K562 (cell line): ENCODE data around the gene ZBTB20. TPM values are rescaled to one million over a fixed set of nuclear protein-coding genes. Genes with fewer than 3 reads are reported as not detected.
A peak's percentile ranks its signal among the peaks of the same experiment; 100 is the strongest.

Experiments used
- ATAC-seq: fragments of 200-7000 bp; cut with Tn5 transposase; 3 replicates; pipeline ENCODE4 v1.9.1; 2020; ENCODE audit warnings: moderate library complexity
- BruUV-seq: library from RNA; stranded (reverse); fragments of 400-500 nt; replicated peaks from 2 replicates; lab custom pipeline; 2021; lab: Mats Ljungman, UMichigan
- CTCF ChIA-PET: fragments of 300-600 bp; formaldehyde crosslinking; extraction: SDS; loops from one replicate; lab custom pipeline; 2021; ENCODE audit warnings: low intra/inter-chr PET ratio; lab: Yijun Ruan, JAX
- POLR2A ChIA-PET: fragments of 300-600, 350-650 bp; sonication (Branson Sonifier 250); formaldehyde crosslinking; extraction: SDS; loops from one replicate; lab custom pipeline; 2021; ENCODE audit warnings: antibody characterized with exemption, inconsistent platforms; lab: Yijun Ruan, JAX
- DNase-seq, 4 experiments: peaks; one replicate each; pipeline versions ENCODE4 v3.0.0 to v3.0.0-alpha.2; 2011 to 2018; ENCODE audit warnings: low spot score in 3 of 4, mixed read lengths in 3 of 4; ENCODE audit errors: extremely low read depth in 1 of 4
- FAIRE-seq: peaks from 2 replicates; lab custom pipeline; 2011; peaks lifted over from hg19 to GRCh38; lab: Jason Lieb, UNC
- H2AFZ ChIP-seq: 2 replicates; pipeline ENCODE4 v1.6.0; 2011; ENCODE audit warnings: low read depth, low read length, control low read depth, inconsistent platforms
- H3K27ac ChIP-seq: fragments of 200-600 bp; 3 replicates; pipeline ENCODE4 v1.8.0; 2011; ENCODE audit warnings: low read depth, mild to moderate bottlenecking, control low read depth, inconsistent platforms, low read length, moderate library complexity, mixed read lengths; ENCODE audit errors: extremely low read depth
- H3K27me3 ChIP-seq, 2 experiments: fragments of 300-600 bp in 1 of 2; 2 replicates in 1 of 2; 3 replicates in 1 of 2; pipeline versions ENCODE4 v1.6.0 to v1.8.0; 2011; ENCODE audit warnings: inconsistent platforms in 2 of 2, low read length in 2 of 2, mild to moderate bottlenecking in 1 of 2, mixed read lengths in 1 of 2, moderate library complexity in 1 of 2; ENCODE audit not compliant: control insufficient read depth in 2 of 2, insufficient read depth in 2 of 2
- H3K36me3 ChIP-seq: fragments of 300-600 bp; 3 replicates; pipeline ENCODE4 v1.8.0; 2011; ENCODE audit warnings: mild to moderate bottlenecking, low read length, inconsistent platforms; ENCODE audit not compliant: control insufficient read depth, insufficient read depth
- H3K4me1 ChIP-seq, 2 experiments: fragments of 200-600 bp in 1 of 2; replicated peaks in 1 of 2; 2 replicates in 1 of 2; 3 replicates in 1 of 2; pipeline versions ENCODE4 v1.5.1 to v1.8.0; 2011; ENCODE audit warnings: inconsistent platforms in 2 of 2, low read length in 2 of 2, mild to moderate bottlenecking in 1 of 2, mixed read lengths in 1 of 2, moderate library complexity in 1 of 2; ENCODE audit not compliant: control insufficient read depth in 2 of 2, insufficient read depth in 2 of 2
- H3K4me2 ChIP-seq: 2 replicates; pipeline ENCODE4 v1.6.1; 2011; ENCODE audit warnings: low read length, control low read depth, inconsistent platforms, mixed read lengths; ENCODE audit not compliant: insufficient read depth
- H3K4me3 ChIP-seq: fragments of 200-600 bp; sonication (generic), shearing (Covaris generic); 2 replicates; pipeline ENCODE4 v1.5.1; 2016; ENCODE audit warnings: control low read depth, inconsistent platforms
- H3K79me2 ChIP-seq: fragments of 200-600 bp; 3 replicates; pipeline ENCODE4 v1.8.0; 2011; ENCODE audit warnings: low read length, inconsistent platforms; ENCODE audit not compliant: control insufficient read depth, insufficient read depth
- H3K9ac ChIP-seq, 2 experiments: 2 replicates each; pipeline versions ENCODE4 v1.6.0 to v1.6.1; 2011; ENCODE audit warnings: low read depth in 2 of 2, low read length in 2 of 2, control low read depth in 1 of 2, inconsistent platforms in 1 of 2, mild to moderate bottlenecking in 1 of 2, mixed read lengths in 1 of 2; ENCODE audit not compliant: insufficient read depth in 1 of 2
- H3K9me1 ChIP-seq: one replicate; pipeline ENCODE4 v1.6.0; 2011; ENCODE audit warnings: inconsistent platforms, mild to moderate bottlenecking, low read length, moderate library complexity; ENCODE audit not compliant: control insufficient read depth, insufficient read depth
- H3K9me3 ChIP-seq: replicated peaks from 2 replicates; pipeline ENCODE4 v1.5.1; 2011; ENCODE audit warnings: low read depth, low read length, inconsistent platforms; ENCODE audit not compliant: control insufficient read depth, insufficient read depth
- H4K20me1 ChIP-seq: replicated peaks from 2 replicates; pipeline ENCODE4 v1.6.1; 2011; ENCODE audit warnings: low read length, inconsistent platforms, mixed read lengths; ENCODE audit not compliant: control insufficient read depth, insufficient read depth
- BRD9 ChIP-seq: fragments of 450-650 bp; IDR thresholded peaks from 2 replicates; pipeline ENCODE4 v1.6.1; 2018; ENCODE audit warnings: low read depth; ENCODE audit not compliant: partially characterized antibody
- SRF ChIP-seq, 2 experiments: fragments of 250-450, 450-650 bp in 1 of 2; sonication (Bioruptor Pico) in 1 of 2; sonication (generic) in 1 of 2; formaldehyde crosslinking; IDR thresholded peaks; 2 replicates each; pipeline versions ENCODE4 v1.5.0 to v1.5.1; 2020 to 2022; ENCODE audit warnings: mild to moderate bottlenecking in 1 of 2, missing genetic modification reagents in 1 of 2
- WGBS: fragments of 100-300 bp; shearing (Covaris generic); methylation state at CpG from one replicate; pipeline ENCODE4 v1.1.6; 2016; ENCODE audit warnings: low coverage, mixed read lengths; ENCODE audit not compliant: insufficient coverage; ENCODE audit errors: missing lambda C conversion rate; 5-methylcytosine and 5-hydroxymethylcytosine counted together
- in situ Hi-C: fragments of 300-500 bp; cut with MboI; formaldehyde crosslinking; loops from 4 replicates; pipeline ENCODE4 v1.15.0; 2018; ENCODE audit warnings: inconsistent platforms, mixed read lengths
- intact Hi-C: fragments of 100-400 bp; cut with micrococcal nuclease; formaldehyde crosslinking; loops from 2 replicates; pipeline ENCODE4 v1.14.2; 2022
- polyA plus RNA-seq, 8 experiments: library from polyadenylated mRNA; depleted of rRNA in 4 of 8; stranded (reverse) in 5 of 8; unstranded in 3 of 8; fragments of >200 nt; fragmentation: Nextera tagmentation in 2 of 8; fragmentation: Illumina TruSeq in 1 of 8; extraction: Ambion mirVana in 2 of 8; extraction: Trizol in 1 of 8; gene quantifications; 2 replicates each; pipeline versions ENCODE4 v1.2.1 to v1.2.3, GENCODE V29; 2011 to 2014; ENCODE audit warnings: inconsistent platforms in 1 of 8, missing spikeins in 1 of 8
- total RNA-seq, 7 experiments: library from RNA; depleted of rRNA in 6 of 7; stranded (reverse); fragments of >200 nt in 6 of 7; fragmentation: Illumina TruSeq in 2 of 7; extraction: Trizol in 2 of 7; gene quantifications; 2 replicates each; pipeline versions ENCODE4 v1.2.1 to v1.2.3, GENCODE V29; 2011 to 2021; ENCODE audit warnings: low replicate concordance in 1 of 7
- TF ChIP-seq, protein P1 (sequence below): fragments of 450-650 bp; IDR thresholded peaks from 2 replicates; pipeline ENCODE4 v1.6.1; 2018; ENCODE audit warnings: mild to moderate bottlenecking, low read depth; ENCODE audit not compliant: partially characterized antibody
- TF ChIP-seq, protein P2 (sequence below): fragments of 450-650 bp; formaldehyde crosslinking; IDR thresholded peaks from 2 replicates; pipeline ENCODE4 v1.4.0; 2020; ENCODE audit warnings: mild to moderate bottlenecking, mixed read lengths

Gene ZBTB20
- total and polyA plus RNA-seq, 9 of the 15 experiments (the other 6 are each of a cell fraction or from before 2014, with no cell fraction given), result 0.17 to 1.7 (median 0.45) TPM

DNA sequence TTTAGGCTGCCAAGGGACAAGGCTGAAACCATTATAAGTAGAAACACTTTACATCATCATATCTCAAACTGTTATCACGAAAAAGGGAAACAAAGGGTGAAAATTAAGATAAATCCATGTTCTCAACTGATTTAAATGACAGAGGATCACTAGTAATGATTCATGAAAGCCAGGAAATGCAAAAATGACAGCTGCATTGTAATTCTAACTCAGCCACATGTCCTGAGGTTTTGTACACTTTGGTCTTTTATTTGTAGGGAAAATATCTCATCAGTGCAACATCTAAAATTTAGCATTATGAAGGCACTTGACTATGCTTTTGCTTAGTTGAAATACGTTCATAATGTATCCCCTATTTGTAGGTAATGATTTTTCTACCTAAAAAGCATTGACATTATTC lies 473.6 kb downstream of the ZBTB20 start:
- H3K27me3 ChIP-seq, result no peaks in the 10 kb centered on the region
- no peaks in the 10 kb centered on the region for H3K9me1 ChIP-seq
- no peaks in the 10 kb centered on the region for H3K4me1 ChIP-seq
- DNase-seq (no peak), FAIRE-seq (no peak), ATAC-seq (no peak)
- no peaks in the 10 kb centered on the region for H3K79me2 ChIP-seq
- ChIA-PET POLR2A (no interaction called here), CTCF (no interaction called here)
- no peak overlapping the region for H3K27ac ChIP-seq
- WGBS, result 0% methylated on average over 2 of the region's 2 CpGs
- H3K4me2 ChIP-seq, result no peak overlapping the region
- in situ Hi-C loops, result no loop called here
- intact Hi-C loops, result no loop called here
- no peaks in the 10 kb centered on the region for H3K9me3 ChIP-seq
- no peak overlapping the region for H2AFZ ChIP-seq
- no peak overlapping the region for H3K9ac ChIP-seq
- no peak overlapping the region for H3K4me3 ChIP-seq
- no peaks in the 10 kb centered on the region for H4K20me1 ChIP-seq
- no peak for TF ChIP-seq BRD9
- no TSS peak for BruUV-seq
- no peaks in the 10 kb centered on the region for H3K36me3 ChIP-seq

DNA sequence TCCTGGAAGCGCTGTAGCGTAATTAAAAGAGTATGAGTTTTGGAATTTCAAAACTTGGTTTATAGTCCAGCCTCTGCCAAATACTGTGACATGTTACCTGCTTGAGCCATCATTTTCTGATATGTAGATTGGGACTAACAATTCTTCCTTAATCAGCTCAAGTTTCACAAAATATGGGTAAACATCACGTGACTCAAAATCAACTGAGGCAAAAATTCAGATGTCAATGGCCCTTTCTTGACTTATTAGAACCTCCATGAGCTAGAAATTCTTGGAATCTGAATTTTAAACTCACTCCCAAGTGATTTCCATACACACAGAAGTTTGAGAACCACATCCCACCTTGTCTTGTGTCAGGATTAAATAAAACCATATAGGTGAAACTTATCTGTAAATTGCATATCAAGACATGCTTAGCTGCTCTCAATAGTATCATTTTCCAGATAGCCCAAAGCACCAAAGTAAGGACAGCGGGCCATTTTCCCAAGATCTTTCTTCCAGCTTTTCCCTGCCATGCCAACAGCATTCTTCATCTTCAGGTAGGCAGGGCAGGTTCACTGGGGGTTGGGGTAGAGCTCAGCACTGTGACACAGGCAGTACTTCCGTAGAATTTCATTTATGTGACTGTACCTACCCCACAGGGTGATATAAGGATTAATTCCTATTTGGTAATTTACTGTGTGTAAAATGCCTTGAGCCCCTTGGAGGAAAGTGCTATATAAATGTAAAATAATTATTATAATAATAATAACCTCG lies 474.2 kb downstream of the ZBTB20 start:
- ATAC-seq (no peak), FAIRE-seq (no peak)
- no peaks in the 10 kb centered on the region for H3K27me3 ChIP-seq
- no peak overlapping the region for H3K4me3 ChIP-seq
- H3K9me3 ChIP-seq, result no peaks in the 10 kb centered on the region
- no peak overlapping the region for H3K27ac ChIP-seq
- CTCF ChIA-PET, result no interaction called here
- in situ Hi-C loops, result no loop called here
- BruUV-seq, result no TSS peak
- H3K36me3 ChIP-seq, result no peaks in the 10 kb centered on the region
- no peaks in the 10 kb centered on the region for H3K79me2 ChIP-seq
- H3K9me1 ChIP-seq, result no peaks in the 10 kb centered on the region
- POLR2A ChIA-PET, result no interaction called here
- H3K4me1 ChIP-seq, result no peaks in the 10 kb centered on the region
- 24% methylated on average over 6 of the region's 6 CpGs for WGBS
- H3K4me2 ChIP-seq, result no peak overlapping the region
- H3K9ac ChIP-seq, result no peak overlapping the region
- TF ChIP-seq, protein P1, sequence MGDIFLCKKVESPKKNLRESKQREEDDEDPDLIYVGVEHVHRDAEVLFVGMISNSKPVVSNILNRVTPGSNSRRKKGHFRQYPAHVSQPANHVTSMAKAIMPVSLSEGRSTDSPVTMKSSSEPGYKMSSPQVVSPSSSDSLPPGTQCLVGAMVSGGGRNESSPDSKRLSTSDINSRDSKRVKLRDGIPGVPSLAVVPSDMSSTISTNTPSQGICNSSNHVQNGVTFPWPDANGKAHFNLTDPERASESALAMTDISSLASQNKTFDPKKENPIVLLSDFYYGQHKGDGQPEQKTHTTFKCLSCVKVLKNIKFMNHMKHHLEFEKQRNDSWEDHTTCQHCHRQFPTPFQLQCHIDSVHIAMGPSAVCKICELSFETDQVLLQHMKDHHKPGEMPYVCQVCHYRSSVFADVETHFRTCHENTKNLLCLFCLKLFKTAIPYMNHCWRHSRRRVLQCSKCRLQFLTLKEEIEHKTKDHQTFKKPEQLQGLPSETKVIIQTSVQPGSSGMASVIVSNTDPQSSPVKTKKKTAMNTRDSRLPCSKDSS, result no peak
- TF ChIP-seq, protein P2, sequence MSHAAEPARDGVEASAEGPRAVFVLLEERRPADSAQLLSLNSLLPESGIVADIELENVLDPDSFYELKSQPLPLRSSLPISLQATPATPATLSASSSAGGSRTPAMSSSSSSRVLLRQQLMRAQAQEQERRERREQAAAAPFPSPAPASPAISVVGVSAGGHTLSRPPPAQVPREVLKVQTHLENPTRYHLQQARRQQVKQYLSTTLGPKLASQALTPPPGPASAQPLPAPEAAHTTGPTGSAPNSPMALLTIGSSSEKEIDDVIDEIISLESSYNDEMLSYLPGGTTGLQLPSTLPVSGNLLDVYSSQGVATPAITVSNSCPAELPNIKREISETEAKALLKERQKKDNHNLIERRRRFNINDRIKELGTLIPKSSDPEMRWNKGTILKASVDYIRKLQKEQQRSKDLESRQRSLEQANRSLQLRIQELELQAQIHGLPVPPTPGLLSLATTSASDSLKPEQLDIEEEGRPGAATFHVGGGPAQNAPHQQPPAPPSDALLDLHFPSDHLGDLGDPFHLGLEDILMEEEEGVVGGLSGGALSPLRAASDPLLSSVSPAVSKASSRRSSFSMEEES (CRISPR knock-in tag), result peak; percentile 87
- TF ChIP-seq SRF (CRISPR knock-in tag; IDR thresholded peaks at IDR 0.05), result no peak
- TF ChIP-seq, all 486 proteins: peak for 1
- intact Hi-C loops, result no loop called here
- Histone ChIP-seq H4K20me1 (no peaks in the 10 kb centered on the region), H2AFZ (no peak overlapping the region)
- DNase-seq, result no peak
